HG03442 (cell line): ENCODE results near the gene UTP11.
"Not testable (repeated sequence)": the region's sequence is repeated elsewhere in the genome, so short reads cannot be mapped to it uniquely, and the experiment has no call there.

Source experiments
- ATAC-seq: cut with Tn5 transposase; IDR thresholded peaks from one replicate; pipeline ENCODE4 v1.9.1; 2021; ENCODE audit warnings: mild to moderate bottlenecking, moderate library complexity; ENCODE audit not compliant: unreplicated experiment

UTP11 gene, protein sequence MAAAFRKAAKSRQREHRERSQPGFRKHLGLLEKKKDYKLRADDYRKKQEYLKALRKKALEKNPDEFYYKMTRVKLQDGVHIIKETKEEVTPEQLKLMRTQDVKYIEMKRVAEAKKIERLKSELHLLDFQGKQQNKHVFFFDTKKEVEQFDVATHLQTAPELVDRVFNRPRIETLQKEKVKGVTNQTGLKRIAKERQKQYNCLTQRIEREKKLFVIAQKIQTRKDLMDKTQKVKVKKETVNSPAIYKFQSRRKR

DNA sequence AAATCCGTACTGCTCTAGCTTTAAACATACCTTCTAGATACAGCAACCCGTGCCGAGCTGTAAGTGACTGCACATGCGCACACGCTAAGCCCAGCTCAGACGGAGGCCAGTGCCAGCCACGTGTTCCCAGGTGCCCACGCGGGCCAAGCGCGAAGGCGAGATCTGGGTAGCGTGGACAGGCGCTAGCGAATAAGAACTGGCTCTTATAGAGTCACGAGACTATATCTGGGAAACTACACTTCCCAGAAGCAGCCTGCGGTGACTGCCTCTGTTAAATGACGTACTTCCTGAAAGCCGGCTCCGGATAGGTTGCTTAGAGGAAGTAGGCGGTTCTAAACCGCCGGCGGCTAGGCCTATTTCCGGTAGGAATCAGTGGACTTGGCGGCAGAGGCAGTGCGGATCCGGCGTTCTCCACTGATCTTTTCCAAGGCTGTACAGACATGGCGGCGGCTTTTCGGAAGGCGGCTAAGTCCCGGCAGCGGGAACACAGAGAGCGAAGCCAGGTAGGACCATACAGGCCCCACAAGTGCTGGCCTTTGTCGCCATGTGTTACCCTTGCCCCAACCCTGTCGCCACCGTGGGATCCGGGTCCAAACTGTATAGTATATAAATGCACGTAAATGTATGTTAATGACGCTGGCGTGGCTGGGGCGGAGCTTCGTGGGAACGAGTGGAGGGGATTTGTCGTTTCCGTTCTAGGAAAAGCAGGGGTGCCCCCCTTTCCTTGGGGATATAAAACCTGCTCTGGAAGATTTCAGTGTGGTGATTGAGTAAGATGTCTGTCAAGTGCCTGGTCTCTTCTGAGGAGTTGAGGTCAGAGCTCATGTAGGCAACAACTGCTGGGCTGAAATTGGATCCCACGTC, at the start of gene UTP11:
UTP11 (plus strand) TSS at position 372 of the 864 bp plus-strand sequence; CDS start at position 441, 69 bp downstream.
- peak; percentile 91 for ATAC-seq

DNA sequence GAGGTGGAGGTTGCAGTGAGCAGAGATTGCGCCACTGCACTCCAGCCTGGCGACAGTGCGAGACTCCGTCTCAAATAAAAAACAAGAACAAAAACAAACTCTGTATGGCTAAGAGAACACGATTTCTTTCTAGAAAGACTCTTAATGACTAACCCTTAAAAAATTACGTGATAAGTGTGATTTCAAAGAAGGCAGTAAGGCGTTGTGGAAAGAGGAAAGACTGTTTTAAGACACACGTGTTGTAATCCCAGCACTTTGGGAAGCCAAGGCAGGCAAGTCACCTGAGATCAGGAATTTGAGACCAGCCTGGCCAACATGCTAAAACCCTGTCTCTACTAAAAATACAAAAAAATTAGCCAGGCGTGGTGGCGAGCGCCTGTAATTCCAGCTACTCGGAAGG, 48.4 kb upstream of the UTP11 start:
- ATAC-seq, result not testable (repeated sequence)

DNA sequence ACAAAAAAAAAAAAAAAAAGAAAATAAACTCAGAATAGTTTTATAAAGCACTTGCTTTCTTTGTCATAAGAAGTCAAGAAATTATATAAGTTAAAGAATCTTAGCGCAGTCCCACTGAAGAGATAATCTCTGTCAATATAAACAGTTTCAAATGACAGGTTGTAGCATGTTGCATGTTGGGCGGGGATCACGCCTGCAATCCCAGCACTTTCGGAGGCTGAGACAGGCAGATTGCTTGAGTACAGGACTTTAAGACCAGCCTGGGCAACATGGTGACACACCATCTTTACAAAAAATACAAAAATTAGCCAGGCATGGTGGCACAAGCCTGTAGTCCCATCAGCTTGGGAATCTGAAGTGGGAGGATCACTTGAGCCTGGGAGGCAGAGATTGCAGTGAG, 47.2 kb upstream of the UTP11 start:
- ATAC-seq, result no peak

DNA sequence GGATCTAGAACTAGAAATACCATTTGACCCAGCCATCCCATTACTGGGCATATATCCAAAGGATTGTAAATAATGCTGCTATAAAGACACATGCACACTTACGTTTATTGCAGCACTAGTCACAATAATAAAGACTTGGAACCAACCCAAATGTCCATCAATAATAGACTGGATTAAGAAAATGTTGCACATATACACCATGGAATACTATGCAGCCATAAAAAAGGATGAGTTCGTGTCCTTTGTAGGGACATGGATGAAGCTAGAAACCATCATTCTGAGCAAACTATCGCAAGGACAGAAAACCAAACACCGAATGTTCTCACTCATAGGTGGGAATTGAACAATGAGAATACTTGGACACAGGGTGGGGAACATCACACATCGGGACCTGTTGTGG, 38.9 kb upstream of the UTP11 start:
- ATAC-seq, result not testable (repeated sequence)

DNA sequence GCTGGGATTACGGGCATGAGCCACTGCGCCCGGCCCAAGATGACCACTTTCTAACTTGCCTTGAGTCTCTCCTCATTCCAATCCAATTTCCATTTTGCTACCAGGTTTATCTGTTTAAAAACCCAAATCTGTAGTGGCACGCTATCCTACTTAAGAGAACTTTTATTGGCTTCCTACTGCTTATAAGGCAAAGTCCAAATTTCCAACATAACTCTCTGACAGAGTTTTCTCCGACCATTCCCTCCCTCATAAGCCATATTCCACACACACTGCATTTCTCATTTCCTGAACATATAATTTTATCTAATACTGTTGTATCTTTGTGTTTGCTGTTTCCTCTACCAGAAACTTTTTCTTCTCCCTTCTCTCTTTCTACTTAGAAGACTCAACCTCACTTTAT, 38.0 kb upstream of the UTP11 start:
- no peak for ATAC-seq

DNA sequence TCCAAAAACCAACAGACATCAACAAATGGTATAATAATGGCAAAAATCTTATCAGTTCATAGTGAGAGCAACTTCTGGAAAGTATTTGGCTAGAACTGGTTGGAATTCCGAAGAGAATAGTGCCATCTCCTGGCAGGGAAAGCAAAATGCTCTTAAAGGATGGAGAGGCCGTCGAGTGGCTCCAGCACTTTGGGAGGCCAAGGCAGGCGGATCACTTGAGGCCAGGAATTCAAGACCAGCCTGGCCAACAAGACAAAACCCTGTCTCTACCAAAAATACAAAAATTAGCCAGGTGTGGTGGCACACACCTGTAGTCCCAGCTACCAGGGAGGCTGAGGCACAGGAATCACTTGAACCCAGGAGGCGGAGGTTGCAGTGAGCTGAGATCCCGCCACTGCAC, 37.5 kb upstream of the UTP11 start:
- ATAC-seq, result not testable (repeated sequence)

DNA sequence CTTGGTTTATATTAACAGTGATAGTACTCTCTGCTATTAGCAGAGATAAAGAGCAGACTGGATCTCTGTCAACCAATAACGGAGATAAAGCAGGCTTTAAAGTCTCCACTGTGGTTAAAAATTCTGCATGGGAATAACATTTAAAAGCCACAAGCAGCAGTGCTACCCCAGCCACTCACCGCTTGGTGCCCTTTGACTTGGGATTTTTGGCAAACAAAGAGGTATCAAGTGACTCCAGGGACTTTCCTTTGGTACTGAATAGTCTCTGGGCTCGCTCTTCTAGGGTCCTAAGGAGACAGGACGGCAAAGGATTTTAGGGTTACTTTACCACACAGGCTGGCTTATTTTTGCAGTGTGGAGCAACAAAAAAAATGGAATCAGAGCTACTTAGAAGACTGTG, 34.0 kb upstream of the UTP11 start:
- ATAC-seq, result no peak

DNA sequence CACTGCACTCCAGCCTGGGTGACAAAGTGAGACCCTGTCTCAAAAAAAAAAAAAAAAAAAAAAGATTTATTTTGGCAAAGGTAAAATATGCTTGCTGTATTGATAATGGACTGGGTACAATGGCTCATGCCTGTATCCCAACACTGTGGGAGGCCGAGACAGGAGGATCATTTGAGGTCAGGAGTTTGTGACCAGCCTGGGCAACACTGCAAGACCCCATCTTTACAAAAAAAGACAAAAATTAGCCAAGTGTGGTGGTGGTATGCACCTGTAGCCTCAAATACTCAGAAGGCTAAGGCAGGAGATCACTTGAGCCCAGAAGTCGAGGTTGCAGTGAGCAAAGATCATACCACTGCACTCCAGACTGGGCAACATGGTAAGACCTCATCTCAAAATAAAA, 29.0 kb upstream of the UTP11 start:
- no peak for ATAC-seq

DNA sequence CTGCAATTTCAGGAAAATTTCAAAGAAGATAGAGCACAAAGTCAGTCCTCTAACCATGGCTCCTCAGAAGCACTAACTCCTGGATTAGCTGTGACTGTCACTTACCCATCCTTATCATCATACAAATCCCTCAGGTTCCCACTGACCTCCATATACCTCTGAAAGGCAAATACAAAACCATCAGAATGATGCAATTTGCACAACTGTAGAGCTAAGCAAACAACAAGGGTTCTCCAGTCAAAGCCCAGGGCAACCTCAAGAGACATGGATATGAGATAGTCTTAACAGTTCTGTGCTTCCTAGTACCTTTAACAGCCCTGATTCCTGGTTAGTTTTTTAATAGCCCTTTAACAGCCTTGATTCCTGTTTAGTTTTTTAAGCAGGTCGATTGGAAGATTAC, 24.9 kb upstream of the UTP11 start:
- ATAC-seq, result no peak

DNA sequence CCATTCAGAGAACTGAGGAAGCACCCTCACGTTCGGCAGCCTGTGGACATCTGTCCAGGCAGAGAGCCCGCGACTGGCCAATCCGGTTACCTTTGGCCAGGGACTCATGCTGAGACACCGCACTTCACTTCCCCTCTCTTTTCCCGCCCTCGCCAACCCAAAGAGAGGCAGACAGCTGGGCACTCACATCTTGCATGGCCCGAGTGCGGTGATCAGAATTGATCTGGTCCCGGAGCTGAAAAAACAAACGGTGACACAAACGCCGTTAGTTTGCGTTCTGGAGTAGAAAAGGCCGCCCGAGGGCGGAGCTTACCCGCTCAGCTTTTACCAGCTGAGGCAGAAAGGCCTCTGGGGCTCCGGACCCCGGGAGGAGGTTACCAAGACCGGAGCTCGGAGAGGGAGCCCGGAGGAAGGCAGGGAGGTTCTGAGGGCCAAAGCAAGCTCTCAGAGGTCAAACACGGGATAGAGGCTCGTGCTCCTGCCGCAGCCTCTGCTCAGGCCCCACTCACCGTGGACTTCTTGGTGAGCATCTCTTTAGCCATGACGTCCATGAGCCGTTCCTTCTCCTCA, 23.1 kb upstream of the UTP11 start:
- ATAC-seq, result no peak

DNA sequence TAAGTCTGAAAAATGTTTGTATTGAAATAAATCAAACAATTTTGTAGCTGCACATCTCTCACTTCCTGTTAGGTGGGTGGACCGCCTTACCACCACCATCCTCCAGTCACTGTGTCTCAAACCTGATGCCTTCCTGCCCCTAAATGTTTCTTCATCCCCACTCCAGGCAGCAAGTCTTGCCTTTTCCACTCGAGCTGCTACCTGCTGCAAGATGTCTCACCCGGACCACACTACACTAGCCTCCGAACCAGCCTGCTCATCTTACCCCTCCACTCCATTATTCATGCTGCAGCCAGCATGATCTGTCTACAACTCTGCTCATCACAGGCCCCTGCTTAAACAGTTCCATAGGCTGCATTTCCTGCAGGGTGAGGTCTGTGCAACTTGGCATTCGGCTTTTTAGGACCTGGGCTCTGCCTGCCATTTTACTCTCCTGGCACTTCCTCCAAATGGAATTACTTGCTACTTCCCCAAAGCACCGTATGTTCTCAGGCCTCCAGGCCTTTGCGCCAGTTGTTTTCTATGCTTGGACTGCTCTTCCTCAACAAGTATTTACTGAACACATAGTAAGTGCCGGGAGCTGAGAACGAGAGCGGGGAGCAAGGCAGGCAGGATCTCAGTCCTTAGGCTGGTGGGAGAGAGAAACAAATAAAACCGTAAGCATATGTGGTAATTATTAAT, 17.5 kb upstream of the UTP11 start:
- ATAC-seq, result no peak

DNA sequence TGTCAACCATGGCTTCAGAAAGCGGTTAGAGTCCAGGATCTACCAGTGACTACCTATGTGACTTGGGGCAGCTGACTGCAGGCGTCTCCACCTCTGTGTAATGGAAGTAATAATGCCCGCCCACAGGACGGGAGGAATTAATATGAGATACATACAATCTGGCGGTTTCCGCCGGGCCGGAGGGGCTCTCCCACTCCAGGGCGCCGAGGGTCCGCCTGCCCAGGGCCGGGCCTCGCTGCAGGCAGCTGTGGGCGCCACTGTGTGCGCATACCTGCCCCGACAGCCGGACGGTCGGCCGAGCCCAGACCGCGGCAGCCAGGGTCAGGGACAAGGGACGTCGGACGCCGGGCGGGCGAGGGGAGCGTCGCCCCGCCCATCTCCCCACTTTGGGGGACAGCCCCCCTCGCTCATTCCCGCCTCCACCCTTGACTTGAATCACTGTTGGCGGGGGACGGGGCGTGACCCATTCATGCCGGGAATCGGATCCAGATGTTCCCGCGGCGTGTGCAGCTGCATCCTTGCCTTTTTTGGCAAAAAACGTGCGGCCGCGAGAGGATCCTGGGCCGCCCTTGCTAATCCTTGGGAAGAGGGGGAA, 16.7 kb upstream of the UTP11 start:
- ATAC-seq, result peak; percentile 41

DNA sequence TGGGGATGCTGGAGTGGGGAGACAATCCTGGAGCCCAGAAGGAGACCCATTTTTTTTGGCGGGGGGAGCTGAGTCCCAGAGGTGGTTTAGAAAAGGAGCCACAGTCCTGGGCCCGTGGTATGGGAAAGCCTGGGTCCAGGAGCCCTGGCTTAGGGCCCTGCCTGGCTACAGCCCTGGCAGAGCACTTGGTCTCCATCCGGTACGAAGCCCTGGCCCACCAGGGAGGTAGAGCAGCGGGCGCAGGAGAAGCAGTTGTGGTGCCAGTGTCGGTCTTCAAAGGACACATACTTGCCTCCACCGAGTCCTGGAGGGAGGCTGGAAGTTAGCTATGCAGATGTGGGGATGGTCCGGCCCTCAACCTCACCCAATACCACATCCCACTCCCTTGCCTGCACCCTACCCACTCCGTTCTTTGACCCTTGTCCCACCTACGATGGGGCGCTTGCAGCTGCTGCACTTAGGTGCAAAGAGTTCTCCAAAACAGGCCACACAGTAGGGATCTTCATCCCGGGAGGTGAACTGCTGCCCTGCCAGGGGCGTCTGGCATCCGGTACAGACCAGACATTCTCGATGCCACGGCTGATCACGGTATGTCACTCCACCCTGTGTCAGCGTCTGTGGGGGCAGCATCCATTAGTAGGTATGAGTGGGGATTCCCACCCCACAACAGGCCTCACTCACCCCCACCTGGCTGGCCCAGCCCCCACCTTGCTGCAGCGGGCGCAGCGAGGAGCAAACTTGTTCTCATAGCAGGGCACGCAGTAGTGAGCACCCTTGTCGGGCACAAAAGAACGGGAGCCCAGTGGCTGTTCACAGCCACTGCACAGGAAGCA, 15.1 kb upstream of the UTP11 start:
- no peak for ATAC-seq

DNA sequence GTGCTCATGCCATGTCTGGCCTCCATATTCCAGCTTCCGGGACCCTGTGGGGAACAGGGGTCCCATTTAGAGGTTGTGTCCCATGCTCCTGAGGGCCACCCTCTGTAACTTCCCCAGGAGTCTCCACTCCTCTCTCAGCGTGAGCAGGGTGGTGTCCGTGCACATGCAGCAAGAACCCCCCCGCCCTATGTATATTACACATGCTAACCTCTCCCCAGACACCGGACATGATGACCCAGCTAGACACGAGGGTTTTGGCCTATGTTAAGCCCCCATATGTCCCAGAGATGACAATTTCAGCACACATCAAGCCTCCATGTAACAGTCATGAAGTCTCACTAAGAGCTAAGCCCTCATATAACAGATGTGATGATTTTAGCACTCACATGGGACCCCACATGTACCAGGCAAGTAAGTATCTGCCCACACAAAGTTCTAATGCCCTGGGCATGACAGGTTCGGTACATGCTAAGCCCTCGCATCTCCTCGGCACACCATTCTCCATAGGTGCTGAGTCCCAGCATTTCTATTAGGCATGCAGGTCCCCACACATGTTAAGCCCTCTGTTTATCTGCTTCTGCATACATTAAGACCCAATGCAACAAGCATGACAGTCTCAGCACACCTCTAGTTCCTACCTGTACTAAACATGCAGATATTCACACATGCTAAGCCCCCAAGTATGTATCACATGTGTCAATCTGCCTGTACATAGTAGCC, 14.3 kb upstream of the UTP11 start:
- no peak for ATAC-seq

DNA sequence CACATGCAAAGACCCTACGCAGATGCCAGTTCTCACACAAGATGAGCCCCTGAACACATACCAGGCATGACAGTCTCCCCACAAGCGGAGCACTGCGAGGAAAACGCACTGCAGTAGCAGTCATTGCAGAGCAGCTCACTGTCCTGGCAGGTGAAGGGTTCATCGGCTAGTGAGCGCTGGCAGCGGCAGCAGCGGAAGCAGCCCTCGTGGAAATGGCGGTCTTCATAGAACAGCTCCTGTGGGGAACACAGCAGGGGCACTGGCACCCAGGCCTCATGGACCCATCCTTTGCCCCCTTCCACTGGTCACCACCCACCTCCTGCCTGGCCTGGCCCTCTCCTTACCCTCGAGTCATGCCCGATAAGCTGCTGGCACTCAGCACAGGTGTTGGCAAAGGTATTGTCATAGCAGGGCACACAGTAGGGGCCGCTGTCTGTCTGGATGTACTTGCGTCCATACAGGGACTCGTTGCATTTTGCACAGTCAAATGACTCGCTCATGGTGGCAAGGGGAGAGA, 13.6 kb upstream of the UTP11 start:
- ATAC-seq, result no peak

DNA sequence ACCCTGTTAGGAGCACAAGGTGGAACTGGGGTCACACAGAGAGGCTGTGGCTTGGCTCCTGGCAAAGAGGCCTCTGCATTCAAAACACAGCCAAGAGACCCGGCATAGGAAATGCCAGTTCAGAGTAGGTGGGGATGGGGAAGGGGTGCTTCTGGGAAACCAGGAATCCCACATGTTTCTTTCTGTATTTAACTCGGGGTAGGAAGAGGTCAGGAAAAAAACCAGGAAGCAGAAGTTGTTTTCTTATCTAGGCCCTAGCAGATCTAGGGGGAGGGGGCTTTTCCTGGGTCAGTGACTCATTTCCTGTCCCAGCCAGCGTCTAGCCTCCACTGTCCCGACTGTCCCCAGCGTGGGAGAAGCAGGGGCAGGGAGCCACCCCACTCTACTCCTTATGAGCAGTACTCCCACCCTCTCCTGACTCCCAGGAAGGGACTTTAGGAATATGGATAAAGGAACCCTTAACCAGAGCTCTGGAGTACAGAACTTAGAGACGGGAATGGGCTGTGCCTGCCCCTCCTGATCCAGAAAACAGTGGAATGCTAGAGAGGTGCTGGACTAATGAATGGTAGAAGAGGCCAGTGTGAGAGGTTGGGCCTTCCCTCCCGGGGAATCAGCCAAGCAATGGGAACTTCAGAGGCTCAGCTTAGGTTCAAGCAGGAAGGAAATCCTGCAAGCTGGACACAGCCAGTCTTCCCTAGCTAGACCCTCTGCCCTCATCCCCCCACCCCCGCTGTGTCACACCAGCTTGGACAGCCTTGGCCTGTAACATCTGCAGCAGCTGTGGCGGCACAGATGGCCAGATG, 12.9 kb upstream of the UTP11 start:
- ATAC-seq, result no peak

DNA sequence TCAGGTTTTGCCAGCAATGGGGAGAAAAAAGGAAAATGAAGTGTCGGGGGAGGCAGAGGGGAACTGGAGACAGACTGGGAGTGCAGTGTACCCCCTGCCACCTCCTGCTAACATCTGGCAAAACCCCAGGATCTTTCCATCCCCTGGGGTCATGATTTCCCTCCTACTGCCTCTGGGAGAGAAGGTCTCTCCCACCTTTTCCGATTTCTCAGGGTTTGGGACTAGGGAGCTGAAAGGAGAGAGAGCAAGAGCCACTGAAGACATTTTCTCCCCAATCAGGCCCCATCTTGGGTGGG, 12.4 kb upstream of the UTP11 start:
- ATAC-seq, result no peak

DNA sequence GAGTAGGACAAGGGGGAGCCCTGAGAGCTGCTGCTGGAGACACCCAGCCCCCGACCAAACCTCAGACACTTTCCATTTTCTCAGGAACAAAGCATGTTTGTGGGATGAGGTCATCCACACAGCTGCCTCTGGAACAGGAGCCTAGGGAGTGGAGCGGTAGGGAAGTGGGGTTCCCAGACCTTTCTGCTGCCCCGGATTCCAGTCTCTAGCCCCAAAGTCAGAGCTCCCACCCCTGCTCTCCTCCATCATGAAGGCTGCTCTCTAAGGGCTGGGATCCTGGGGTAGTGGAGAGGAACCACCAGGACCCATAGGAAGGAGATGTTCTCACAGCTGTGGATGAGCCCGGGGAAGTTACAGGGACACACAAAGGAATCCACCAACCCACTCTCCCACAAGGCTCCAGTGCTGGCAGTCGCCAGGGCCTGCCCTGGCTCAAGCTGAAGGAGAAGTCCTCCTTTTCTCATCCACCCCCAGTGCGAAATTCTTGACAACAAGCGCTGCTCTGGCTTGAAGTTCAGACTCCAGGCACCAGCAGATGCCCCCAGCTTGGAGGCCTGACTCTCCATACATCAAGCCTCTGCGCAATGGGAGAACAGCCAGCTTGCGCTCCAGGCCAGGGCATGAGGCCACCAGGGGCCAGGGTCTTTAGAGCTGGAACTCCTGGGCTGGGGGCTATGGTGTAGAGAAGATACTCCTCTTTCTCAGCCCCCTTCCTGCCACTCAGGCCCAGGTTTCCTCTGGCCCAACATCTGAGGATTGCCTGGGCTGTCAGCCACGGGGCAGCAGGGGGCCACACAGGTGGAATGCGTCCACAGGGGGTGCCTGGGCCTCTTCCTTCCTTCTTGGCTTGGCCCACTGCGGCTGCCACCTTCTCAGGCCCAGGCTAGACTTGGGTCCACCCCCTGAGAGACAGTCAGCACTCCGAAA, 11.7 kb upstream of the UTP11 start:
- ATAC-seq, result no peak
